HepG2 (cell line): ENCODE data around the gene TSC22D3. TPM values are rescaled to one million over a fixed set of nuclear protein-coding genes. Genes with fewer than 3 reads are reported as not detected.

Source experiments
- ATAC-seq: fragments of 200-7000 bp; cut with Tn5 transposase; 3 replicates; pipeline ENCODE4 v1.9.1; 2020; ENCODE audit warnings: mild to moderate bottlenecking, moderate library complexity
- BruUV-seq: library from RNA; stranded (reverse); fragments of 400-500 nt; replicated peaks from 2 replicates; lab custom pipeline; 2021; lab: Mats Ljungman, UMichigan
- CTCF ChIA-PET: fragments of 300-600 bp; formaldehyde crosslinking; extraction: SDS; loops from one replicate; lab custom pipeline; 2021; ENCODE audit warnings: low total read pairs, inconsistent platforms, low intra/inter-chr PET ratio; lab: Yijun Ruan, JAX
- POLR2A ChIA-PET: fragments of 350-600 bp; sonication (Branson Sonifier 250); formaldehyde crosslinking; loops from one replicate; lab custom pipeline; 2020; ENCODE audit warnings: antibody characterized with exemption, inconsistent platforms; lab: Yijun Ruan, JAX
- DNase-seq: peaks from one replicate; pipeline ENCODE4 v3.0.0-alpha.2; 2015; ENCODE audit warnings: low spot score
- FAIRE-seq: peaks from 3 replicates; lab custom pipeline; 2011; peaks lifted over from hg19 to GRCh38; lab: Jason Lieb, UNC
- H2AFZ ChIP-seq: one replicate; pipeline ENCODE4 v1.6.1; 2011; ENCODE audit warnings: low read length, inconsistent platforms
- H3K27ac ChIP-seq: fragments of 300-600 bp; 3 replicates; pipeline ENCODE4 v1.8.0; 2011; ENCODE audit warnings: mixed run types, mild to moderate bottlenecking, mixed read lengths, low read length, inconsistent platforms; ENCODE audit not compliant: insufficient read depth; ENCODE audit errors: extremely low read length
- H3K27me3 ChIP-seq, 2 experiments: fragments of 200-600 bp in 1 of 2; 2 replicates in 1 of 2; 3 replicates in 1 of 2; pipeline versions ENCODE4 v1.6.0 to v1.8.0; 2011; ENCODE audit warnings: low read length in 2 of 2, mild to moderate bottlenecking in 2 of 2, moderate library complexity in 2 of 2, inconsistent platforms in 1 of 2; ENCODE audit not compliant: insufficient read depth in 2 of 2, control insufficient read depth in 1 of 2
- H3K36me3 ChIP-seq, 2 experiments: fragments of 200-600 bp in 1 of 2; replicated peaks in 1 of 2; 2 replicates in 1 of 2; 3 replicates in 1 of 2; pipeline versions ENCODE4 v1.5.1 to v1.8.0; 2011; ENCODE audit warnings: low read length in 2 of 2, inconsistent platforms in 1 of 2; ENCODE audit not compliant: insufficient read depth in 2 of 2, control insufficient read depth in 1 of 2
- H3K4me1 ChIP-seq: 2 replicates; pipeline ENCODE4 v1.5.1; 2012; ENCODE audit warnings: low read length, inconsistent platforms; ENCODE audit not compliant: insufficient read depth
- H3K4me2 ChIP-seq: 2 replicates; pipeline ENCODE4 v1.6.0; 2011; ENCODE audit warnings: low read depth, low read length, inconsistent platforms
- H3K4me3 ChIP-seq, 3 experiments: fragments of 200-600 bp in 1 of 3; sonication (generic), shearing (Covaris generic) in 1 of 3; replicated peaks in 1 of 3; 2 replicates each; pipeline ENCODE4 v1.5.1; 2011 to 2016; ENCODE audit warnings: low read length in 3 of 3, inconsistent platforms in 2 of 3, low read depth in 2 of 3, mild to moderate bottlenecking in 2 of 3, control low read depth in 1 of 3, mixed read lengths in 1 of 3; ENCODE audit not compliant: insufficient read depth in 1 of 3
- H3K79me2 ChIP-seq: one replicate; pipeline ENCODE4 v1.6.1; 2011; ENCODE audit warnings: low read length, inconsistent platforms; ENCODE audit not compliant: insufficient read depth
- H3K9ac ChIP-seq: 2 replicates; pipeline ENCODE4 v1.6.0; 2011; ENCODE audit warnings: mild to moderate bottlenecking, low read depth, low read length, inconsistent platforms; ENCODE audit not compliant: insufficient read depth
- H3K9me3 ChIP-seq: 2 replicates; pipeline ENCODE4 v1.5.1; 2012; ENCODE audit warnings: mild to moderate bottlenecking, low read length
- H4K20me1 ChIP-seq: 2 replicates; pipeline ENCODE4 v1.6.0; 2011; ENCODE audit warnings: inconsistent platforms, mild to moderate bottlenecking, low read length, moderate library complexity; ENCODE audit not compliant: insufficient read depth
- ESRRA ChIP-seq: sonication (generic); formaldehyde crosslinking; IDR thresholded peaks from 2 replicates; pipeline ENCODE4 v1.5.1; 2020; ENCODE audit warnings: mild to moderate bottlenecking, low read depth, missing genetic modification reagents
- MIER2 ChIP-seq: IDR thresholded peaks from 2 replicates; pipeline ENCODE4 v1.6.1; 2016; ENCODE audit warnings: missing biosample characterization, missing genetic modification reagents
- SMARCC2 ChIP-seq: fragments of 450-650 bp; IDR thresholded peaks from 2 replicates; pipeline ENCODE4 v1.6.1; 2017; ENCODE audit warnings: antibody characterized with exemption, mild to moderate bottlenecking
- TAF15 ChIP-seq: fragments of 200-400 bp; formaldehyde crosslinking; IDR thresholded peaks from one replicate; pipeline ENCODE4 v1.6.1; 2018; ENCODE audit warnings: mild to moderate bottlenecking, low read depth, low read length; ENCODE audit not compliant: poor library complexity, severe bottlenecking
- XBP1 ChIP-seq: sonication (generic); formaldehyde crosslinking; IDR thresholded peaks from 2 replicates; pipeline ENCODE4 v1.5.0; 2020; ENCODE audit warnings: missing genetic modification reagents
- ZMYM2 ChIP-seq: sonication (generic); formaldehyde crosslinking; IDR thresholded peaks from 2 replicates; pipeline ENCODE4 v1.8.0; 2022; ENCODE audit warnings: mild to moderate bottlenecking, missing genetic modification reagents
- ZNF451 ChIP-seq: sonication (generic); formaldehyde crosslinking; IDR thresholded peaks from 2 replicates; pipeline ENCODE4 v1.5.0; 2020; ENCODE audit warnings: mild to moderate bottlenecking, missing genetic modification reagents
- ZNF616 ChIP-seq: sonication (generic); formaldehyde crosslinking; IDR thresholded peaks from 2 replicates; pipeline ENCODE4 v1.5.0; 2020; ENCODE audit warnings: low read depth, mild to moderate bottlenecking, missing genetic modification reagents
- WGBS: methylation state at CpG from one replicate; pipeline ENCODE4 v1.1.6; 2017; ENCODE audit warnings: low lambda C conversion rate; 5-methylcytosine and 5-hydroxymethylcytosine counted together
- in situ Hi-C: cut with HindIII; loops from 2 replicates; pipeline ENCODE4 v1.10.0; 2017; ENCODE audit warnings: low pct_unique_long_range_greater_than_20kb; ENCODE audit not compliant: extremely low pct_ligation_motif_present
- intact Hi-C: fragments of 100-400 bp; cut with micrococcal nuclease; formaldehyde crosslinking; loops from one replicate; pipeline ENCODE4 v1.10.0; 2022; ENCODE audit not compliant: unreplicated experiment
- polyA plus RNA-seq, 8 experiments: library from polyadenylated mRNA; depleted of rRNA in 3 of 8; stranded (reverse) in 7 of 8; unstranded in 1 of 8; fragments of >200 nt; fragmentation: Illumina TruSeq in 4 of 8; extraction: Trizol in 4 of 8; gene quantifications; 2 replicates each; pipeline versions ENCODE4 v1.2.1 to v1.2.3, GENCODE V29; 2011 to 2016; ENCODE audit warnings: low read depth in 4 of 8, missing spikeins in 1 of 8, mixed read lengths in 1 of 8; ENCODE audit not compliant: insufficient read depth in 1 of 8
- total RNA-seq, 5 experiments: library from RNA; depleted of rRNA; stranded (reverse); fragments of >200 nt; fragmentation: Illumina TruSeq; extraction: Trizol; gene quantifications; 2 replicates each; pipeline ENCODE4 v1.2.3, GENCODE V29; 2016; ENCODE audit warnings: low read depth in 1 of 5
- TF ChIP-seq, protein P1 (sequence below): IDR thresholded peaks from 2 replicates; pipeline ENCODE4 v1.6.1; 2018; ENCODE audit warnings: missing genetic modification reagents
- TF ChIP-seq, protein P2 (sequence below): sonication (generic); formaldehyde crosslinking; IDR thresholded peaks from 2 replicates; pipeline ENCODE4 v1.4.0; 2020; ENCODE audit warnings: missing genetic modification reagents
- TF ChIP-seq, protein P3 (sequence below): sonication (generic); formaldehyde crosslinking; IDR thresholded peaks from 2 replicates; pipeline ENCODE4 v1.5.1; 2020; ENCODE audit warnings: missing genetic modification reagents, mild to moderate bottlenecking, borderline replicate concordance
- TF ChIP-seq, protein P4 (sequence below): IDR thresholded peaks from 2 replicates; pipeline ENCODE4 v1.6.1; 2016; ENCODE audit warnings: low read depth
- TF ChIP-seq, protein P5 (sequence below): sonication (generic); formaldehyde crosslinking; IDR thresholded peaks from 2 replicates; pipeline ENCODE4 v1.8.1; 2023; ENCODE audit warnings: mild to moderate bottlenecking, missing genetic modification reagents, borderline replicate concordance
- TF ChIP-seq, protein P6 (sequence below): sonication (generic); formaldehyde crosslinking; IDR thresholded peaks from 2 replicates; pipeline ENCODE4 v1.8.0; 2022; ENCODE audit warnings: missing genetic modification reagents, mild to moderate bottlenecking, inconsistent platforms, borderline replicate concordance

The TSC22D3 gene
- total and polyA plus RNA-seq, 2 of the 13 experiments (the other 11 are each of a cell fraction or from before 2014, with no cell fraction given): 0.82 to 1.5 TPM

DNA sequence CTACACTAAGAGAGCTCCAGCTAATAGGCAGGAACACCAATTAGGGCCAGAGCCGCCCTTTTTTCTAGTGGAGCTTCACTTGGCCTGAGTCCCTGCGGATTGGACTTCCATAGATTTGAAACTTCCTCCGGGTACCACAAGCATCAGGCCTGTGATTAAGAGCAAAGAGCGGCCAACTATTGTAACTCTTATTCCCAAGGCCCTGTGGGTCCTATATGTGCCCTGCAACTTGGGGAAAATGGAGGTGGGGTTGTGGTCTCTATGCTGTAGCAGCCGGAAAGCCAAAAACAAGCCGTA lies 1.9 kb upstream of the TSC22D3 start, which contains the start of gene NCBP2L:
Gene NCBP2L, plus strand, starts transcription at position 198 of the 297 bp plus-strand sequence. CDS start 16,488 bp downstream, outside the sequence.
- CTCF ChIA-PET: interaction anchor here (1.6 kb wide), 1 partner anchor 118 kb away, joined by 8 read pairs; no protein-coding TSS in a partner anchor
- ATAC-seq (no peak), FAIRE-seq (no peak), DNase-seq (no peak)
- WGBS: no CpG with 5 or more reads among the region's 6 CpGs
- Histone ChIP-seq H4K20me1 (no peaks in the 10 kb centered on the region), H3K27ac (no peak within 1 kb of the TSS), H3K79me2 (no peaks in the 10 kb centered on the region), H3K4me2 (no peak within 1 kb of the TSS), H3K27me3 (peaks cover 6 to 29% of the 10 kb centered on the region in 2 experiments), H3K9ac (no peak within 1 kb of the TSS), H2AFZ (no peak within 1 kb of the TSS), H3K4me1 (0 out of 2 replicates have a peak, but pooled peaks cover 6% of the 10 kb centered on the region), H3K9me3 (no peaks in the 10 kb centered on the region), H3K4me3 (no peak within 1 kb of the TSS), H3K36me3 (no peaks in the 10 kb centered on the region)
- in situ Hi-C loops (loop anchor here (5.0 kb wide), 1 partner anchor 115 kb away; no protein-coding TSS in a partner anchor), intact Hi-C loops (loop anchor here (1.0 kb wide), 1 partner anchor 118 kb away; no protein-coding TSS in a partner anchor)
- POLR2A ChIA-PET: no interaction called here
- no TSS peak for BruUV-seq
- TF ChIP-seq, protein P1, sequence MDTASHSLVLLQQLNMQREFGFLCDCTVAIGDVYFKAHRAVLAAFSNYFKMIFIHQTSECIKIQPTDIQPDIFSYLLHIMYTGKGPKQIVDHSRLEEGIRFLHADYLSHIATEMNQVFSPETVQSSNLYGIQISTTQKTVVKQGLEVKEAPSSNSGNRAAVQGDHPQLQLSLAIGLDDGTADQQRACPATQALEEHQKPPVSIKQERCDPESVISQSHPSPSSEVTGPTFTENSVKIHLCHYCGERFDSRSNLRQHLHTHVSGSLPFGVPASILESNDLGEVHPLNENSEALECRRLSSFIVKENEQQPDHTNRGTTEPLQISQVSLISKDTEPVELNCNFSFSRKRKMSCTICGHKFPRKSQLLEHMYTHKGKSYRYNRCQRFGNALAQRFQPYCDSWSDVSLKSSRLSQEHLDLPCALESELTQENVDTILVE: no peak
- TF ChIP-seq, protein P2, sequence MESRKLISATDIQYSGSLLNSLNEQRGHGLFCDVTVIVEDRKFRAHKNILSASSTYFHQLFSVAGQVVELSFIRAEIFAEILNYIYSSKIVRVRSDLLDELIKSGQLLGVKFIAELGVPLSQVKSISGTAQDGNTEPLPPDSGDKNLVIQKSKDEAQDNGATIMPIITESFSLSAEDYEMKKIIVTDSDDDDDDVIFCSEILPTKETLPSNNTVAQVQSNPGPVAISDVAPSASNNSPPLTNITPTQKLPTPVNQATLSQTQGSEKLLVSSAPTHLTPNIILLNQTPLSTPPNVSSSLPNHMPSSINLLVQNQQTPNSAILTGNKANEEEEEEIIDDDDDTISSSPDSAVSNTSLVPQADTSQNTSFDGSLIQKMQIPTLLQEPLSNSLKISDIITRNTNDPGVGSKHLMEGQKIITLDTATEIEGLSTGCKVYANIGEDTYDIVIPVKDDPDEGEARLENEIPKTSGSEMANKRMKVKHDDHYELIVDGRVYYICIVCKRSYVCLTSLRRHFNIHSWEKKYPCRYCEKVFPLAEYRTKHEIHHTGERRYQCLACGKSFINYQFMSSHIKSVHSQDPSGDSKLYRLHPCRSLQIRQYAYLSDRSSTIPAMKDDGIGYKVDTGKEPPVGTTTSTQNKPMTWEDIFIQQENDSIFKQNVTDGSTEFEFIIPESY: no peak
- TF ChIP-seq ZNF616 (CRISPR knock-in tag): no peak
- TF ChIP-seq, protein P3, sequence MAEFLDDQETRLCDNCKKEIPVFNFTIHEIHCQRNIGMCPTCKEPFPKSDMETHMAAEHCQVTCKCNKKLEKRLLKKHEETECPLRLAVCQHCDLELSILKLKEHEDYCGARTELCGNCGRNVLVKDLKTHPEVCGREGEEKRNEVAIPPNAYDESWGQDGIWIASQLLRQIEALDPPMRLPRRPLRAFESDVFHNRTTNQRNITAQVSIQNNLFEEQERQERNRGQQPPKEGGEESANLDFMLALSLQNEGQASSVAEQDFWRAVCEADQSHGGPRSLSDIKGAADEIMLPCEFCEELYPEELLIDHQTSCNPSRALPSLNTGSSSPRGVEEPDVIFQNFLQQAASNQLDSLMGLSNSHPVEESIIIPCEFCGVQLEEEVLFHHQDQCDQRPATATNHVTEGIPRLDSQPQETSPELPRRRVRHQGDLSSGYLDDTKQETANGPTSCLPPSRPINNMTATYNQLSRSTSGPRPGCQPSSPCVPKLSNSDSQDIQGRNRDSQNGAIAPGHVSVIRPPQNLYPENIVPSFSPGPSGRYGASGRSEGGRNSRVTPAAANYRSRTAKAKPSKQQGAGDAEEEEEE: no peak
- TF ChIP-seq TAF15: no peak
- TF ChIP-seq, protein P4, sequence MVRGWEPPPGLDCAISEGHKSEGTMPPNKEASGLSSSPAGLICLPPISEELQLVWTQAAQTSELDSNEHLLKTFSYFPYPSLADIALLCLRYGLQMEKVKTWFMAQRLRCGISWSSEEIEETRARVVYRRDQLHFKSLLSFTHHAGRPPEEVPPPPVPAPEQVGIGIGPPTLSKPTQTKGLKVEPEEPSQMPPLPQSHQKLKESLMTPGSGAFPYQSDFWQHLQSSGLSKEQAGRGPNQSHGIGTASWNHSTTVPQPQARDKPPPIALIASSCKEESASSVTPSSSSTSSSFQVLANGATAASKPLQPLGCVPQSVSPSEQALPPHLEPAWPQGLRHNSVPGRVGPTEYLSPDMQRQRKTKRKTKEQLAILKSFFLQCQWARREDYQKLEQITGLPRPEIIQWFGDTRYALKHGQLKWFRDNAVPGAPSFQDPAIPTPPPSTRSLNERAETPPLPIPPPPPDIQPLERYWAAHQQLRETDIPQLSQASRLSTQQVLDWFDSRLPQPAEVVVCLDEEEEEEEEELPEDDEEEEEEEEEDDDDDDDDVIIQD (CRISPR knock-in tag): no peak
- no peak for TF ChIP-seq SMARCC2
- TF ChIP-seq, protein P5, sequence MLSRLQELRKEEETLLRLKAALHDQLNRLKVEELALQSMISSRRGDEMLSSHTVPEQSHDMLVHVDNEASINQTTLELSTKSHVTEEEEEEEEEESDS (CRISPR knock-in tag): no peak
- no peak for TF ChIP-seq ESRRA (CRISPR knock-in tag)
- TF ChIP-seq, protein P6, sequence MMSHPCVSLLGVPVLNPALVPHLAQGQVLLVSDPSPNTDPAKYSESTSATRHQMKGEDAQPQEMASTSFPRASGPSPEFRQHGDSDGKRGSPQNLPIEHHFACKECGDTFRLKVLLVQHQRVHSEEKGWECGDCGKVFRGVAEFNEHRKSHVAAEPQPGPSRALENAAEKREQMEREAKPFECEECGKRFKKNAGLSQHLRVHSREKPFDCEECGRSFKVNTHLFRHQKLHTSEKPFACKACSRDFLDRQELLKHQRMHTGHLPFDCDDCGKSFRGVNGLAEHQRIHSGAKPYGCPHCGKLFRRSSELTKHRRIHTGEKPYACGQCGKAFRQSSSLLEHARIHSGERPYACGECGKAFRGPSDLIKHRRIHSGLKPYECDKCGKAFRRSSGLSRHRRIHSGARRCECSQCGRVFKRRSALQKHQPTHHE (CRISPR knock-in tag): no peak
- TF ChIP-seq ZMYM2: no peak
- TF ChIP-seq MIER2 (CRISPR knock-in tag): no peak
- no peak for TF ChIP-seq ZNF451
- TF ChIP-seq XBP1 (CRISPR knock-in tag): no peak
